HG02973 (cell line): ENCODE data around the gene MAP3K5.
A peak's percentile ranks its signal among the peaks of the same experiment; 100 is the strongest.

Experiments
- ATAC-seq: cut with Tn5 transposase; IDR thresholded peaks from one replicate; pipeline ENCODE4 v1.9.1; 2021; ENCODE audit warnings: moderate library complexity; ENCODE audit not compliant: unreplicated experiment

MAP3K5 gene

GRCh38 chr6:136550330-136551071 is 241.8 kb downstream of the MAP3K5 start, which contains the start of gene MAP7:
MAP7 (minus strand) TSS chr6:136550422; CDS start chr6:136550408, 14 bp downstream.
- ATAC-seq: peak; percentile 86

GRCh38 chr6:136550045-136550329 is 242.3 kb downstream of the MAP3K5 start:
- peak; percentile 58 for ATAC-seq

- peak; percentile 7 for ATAC-seq
These were observed 242.8 kb downstream of the MAP3K5 start for GRCh38 chr6:136549300-136550044.

- ATAC-seq: no peak
These were observed 243.5 kb downstream of the MAP3K5 start for GRCh38 chr6:136548582-136549299.

GRCh38 chr6:136547871-136548270 is 244.4 kb downstream of the MAP3K5 start:
- no peak for ATAC-seq

GRCh38 chr6:136547336-136547735 is 244.9 kb downstream of the MAP3K5 start:
- no peak for ATAC-seq

GRCh38 chr6:136546331-136546730 is 245.9 kb downstream of the MAP3K5 start:
- ATAC-seq: no peak

GRCh38 chr6:136544326-136544725 is 248.0 kb downstream of the MAP3K5 start:
- ATAC-seq: no peak

GRCh38 chr6:136541395-136541794 is 250.9 kb downstream of the MAP3K5 start:
- ATAC-seq: no peak

- ATAC-seq: no peak
These were observed 252.2 kb downstream of the MAP3K5 start for GRCh38 chr6:136539967-136540652.

GRCh38 chr6:136538836-136539235 is 253.4 kb downstream of the MAP3K5 start:
- no peak for ATAC-seq

- ATAC-seq: no peak
These were observed 256.2 kb downstream of the MAP3K5 start for GRCh38 chr6:136535880-136536650.

- ATAC-seq: no peak
These were observed 257.1 kb downstream of the MAP3K5 start for GRCh38 chr6:136535017-136535765.

GRCh38 chr6:136534268-136534667 is 258.0 kb downstream of the MAP3K5 start:
- no peak for ATAC-seq

- ATAC-seq: no peak
These were observed 258.8 kb downstream of the MAP3K5 start for GRCh38 chr6:136533487-136533886.

- no peak for ATAC-seq
These were observed 260.2 kb downstream of the MAP3K5 start for GRCh38 chr6:136532030-136532429.

GRCh38 chr6:136529710-136530109 is 262.6 kb downstream of the MAP3K5 start:
- no peak for ATAC-seq

- ATAC-seq: no peak
These were observed 263.8 kb downstream of the MAP3K5 start for GRCh38 chr6:136528477-136528876.

GRCh38 chr6:136527831-136528230 is 264.4 kb downstream of the MAP3K5 start:
- ATAC-seq: no peak

GRCh38 chr6:136526937-136527336 is 265.3 kb downstream of the MAP3K5 start:
- ATAC-seq: no peak
